Stimulated activated CD8-positive, alpha-beta memory T cell treated with anti-CD3 and anti-CD28 coated beads, Interleukin-4, amount 100 ng/mL, for 4 hours (primary cell): ENCODE measurements around the gene CTDSP2.
"Not testable (repeated sequence)": the region's sequence is repeated elsewhere in the genome, so short reads cannot be mapped to it uniquely, and the experiment has no call there.

Experiments
- DNase-seq, 2 donors: peaks; one replicate each; pipeline ENCODE4 v3.0.0-alpha.2; 2020; ENCODE audit warnings: low read depth in 2 of 2, low spot score in 1 of 2

CTDSP2 gene, protein sequence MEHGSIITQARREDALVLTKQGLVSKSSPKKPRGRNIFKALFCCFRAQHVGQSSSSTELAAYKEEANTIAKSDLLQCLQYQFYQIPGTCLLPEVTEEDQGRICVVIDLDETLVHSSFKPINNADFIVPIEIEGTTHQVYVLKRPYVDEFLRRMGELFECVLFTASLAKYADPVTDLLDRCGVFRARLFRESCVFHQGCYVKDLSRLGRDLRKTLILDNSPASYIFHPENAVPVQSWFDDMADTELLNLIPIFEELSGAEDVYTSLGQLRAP

DNA sequence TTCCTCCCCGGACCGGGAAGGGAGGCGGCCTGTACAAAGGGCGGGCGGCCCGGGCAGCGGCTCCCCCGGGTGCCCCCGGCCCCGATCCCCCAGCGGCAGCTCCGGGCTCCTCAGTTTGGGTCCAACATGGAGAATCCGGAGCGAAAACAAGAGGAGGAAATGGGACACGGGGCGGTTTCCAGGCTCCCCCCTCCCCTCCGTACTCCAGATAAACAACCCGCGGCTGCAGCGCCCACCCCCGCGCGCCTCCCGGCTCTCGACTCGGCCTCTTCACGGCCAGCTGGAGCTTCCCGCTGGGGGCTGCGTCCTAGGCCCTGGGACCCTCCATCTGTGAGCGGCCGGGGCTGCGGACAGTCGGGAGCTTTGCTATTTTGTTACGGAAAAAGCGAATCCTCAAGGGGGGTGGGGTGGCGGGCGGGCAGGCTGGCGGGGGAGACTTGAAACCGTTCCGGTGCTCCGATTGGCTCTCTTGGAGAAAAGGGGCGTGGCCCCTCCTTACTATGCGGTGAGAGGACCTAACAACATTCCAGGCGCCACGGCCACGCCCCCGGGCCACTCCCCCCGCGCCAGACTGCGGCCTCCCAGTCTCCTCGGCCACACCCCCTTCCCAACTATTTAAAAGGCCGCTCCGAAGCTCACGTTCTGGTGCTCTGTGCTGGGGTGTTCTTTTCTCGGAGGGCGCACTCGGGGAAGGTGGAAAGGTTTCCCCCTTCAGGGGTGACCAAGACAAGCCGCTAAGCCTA, at the start of gene CTDSP2:
TSS of gene CTDSP2 (minus strand) at position 153 of the 743 bp plus-strand sequence. CDS start 294 bp downstream, outside the sequence.
- DNase-seq, result peak; percentile 63 to 82

DNA sequence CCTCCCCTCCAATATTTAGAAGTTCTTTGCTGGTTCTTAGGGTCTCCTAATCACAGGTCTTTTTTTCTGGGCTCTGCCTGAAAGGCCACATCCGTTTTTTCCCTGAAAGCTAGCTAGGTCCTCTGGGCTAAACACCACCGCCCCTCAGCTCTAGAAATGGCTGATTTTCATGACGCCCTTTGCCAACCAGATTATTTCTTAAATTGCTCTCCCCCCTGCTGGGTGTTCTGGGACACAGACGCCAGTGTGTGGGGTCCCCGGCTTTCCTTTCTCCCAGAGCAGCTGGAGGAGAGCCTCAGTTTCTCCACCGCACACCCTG, 49.5 kb upstream of the CTDSP2 start:
- no peak for DNase-seq

DNA sequence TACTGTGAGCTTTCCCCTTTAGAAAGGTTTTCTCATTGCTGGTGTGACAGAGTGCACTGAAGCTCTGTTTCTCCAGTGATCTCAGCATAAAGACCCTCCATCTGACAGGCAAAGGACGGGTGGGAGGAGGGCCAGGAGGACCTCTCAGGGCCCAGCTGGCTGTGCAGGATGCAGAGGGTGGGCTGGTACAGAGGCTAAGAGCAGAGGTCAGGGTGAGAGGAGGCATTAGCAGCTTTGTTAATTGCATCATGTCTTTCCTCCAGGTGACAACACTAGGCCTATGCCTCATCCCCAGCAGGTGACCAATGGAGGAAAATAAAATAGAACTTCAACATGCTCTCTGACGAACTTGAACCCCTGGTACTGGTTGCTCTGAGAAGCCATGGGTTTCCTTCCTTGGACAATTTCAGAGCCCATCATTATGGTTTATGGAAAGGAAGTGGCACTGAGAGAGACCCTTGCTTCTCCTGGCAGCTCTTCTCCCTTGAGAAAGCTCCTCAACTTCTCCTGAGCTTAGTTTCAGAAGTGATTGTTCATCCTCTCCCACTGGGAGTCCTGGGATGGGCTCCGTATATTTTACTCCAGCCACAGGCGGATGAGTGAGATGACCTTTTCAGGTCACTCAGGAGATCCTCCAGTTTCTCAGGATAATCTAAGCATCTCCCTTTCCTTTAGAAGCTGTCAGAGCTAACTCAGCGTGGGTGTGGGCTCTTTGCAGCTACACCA, 49.0 kb upstream of the CTDSP2 start:
- DNase-seq, result no peak

DNA sequence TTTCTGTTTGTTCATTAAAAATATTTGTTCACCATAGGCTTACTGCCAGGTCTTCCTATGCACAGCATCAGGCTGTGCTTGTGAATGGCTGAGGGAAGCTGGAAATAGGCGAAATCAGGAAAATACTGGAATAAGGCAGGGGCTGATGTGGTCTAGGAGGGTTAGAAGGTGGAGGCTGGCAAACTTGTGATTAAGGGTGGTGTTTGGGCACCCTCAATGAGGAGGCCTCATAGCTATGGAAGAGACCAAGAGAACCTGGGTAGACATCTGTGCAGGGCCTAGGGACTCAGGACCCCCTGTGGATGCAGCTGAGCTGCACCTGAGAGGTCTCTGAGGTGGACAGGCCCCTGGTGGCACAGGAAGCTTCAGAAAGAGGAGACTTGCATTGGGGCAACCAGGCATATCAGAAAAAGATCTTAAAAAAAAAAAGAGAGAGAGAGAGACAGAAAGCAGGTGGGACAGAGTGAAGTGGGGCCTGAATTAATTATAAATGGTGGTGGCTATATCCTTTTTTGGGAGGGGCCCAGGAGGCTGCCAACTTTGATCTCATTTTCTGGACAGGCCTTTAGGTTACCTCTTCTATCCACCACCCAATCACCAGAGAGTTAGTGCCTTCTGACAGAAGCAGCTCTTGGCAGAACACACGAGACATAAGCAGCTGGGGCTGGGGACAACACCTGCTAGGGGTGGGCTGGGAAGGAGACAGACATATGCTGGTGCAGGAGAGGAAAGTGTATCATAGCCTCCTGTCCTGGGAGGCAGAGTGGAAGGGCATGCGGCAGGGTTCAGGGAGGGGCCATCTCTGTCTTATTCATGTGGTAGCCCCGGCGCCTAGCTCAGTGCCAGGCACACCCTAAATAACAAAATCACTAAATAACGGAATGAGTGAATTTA, 48.1 kb upstream of the CTDSP2 start:
- no peak for DNase-seq

DNA sequence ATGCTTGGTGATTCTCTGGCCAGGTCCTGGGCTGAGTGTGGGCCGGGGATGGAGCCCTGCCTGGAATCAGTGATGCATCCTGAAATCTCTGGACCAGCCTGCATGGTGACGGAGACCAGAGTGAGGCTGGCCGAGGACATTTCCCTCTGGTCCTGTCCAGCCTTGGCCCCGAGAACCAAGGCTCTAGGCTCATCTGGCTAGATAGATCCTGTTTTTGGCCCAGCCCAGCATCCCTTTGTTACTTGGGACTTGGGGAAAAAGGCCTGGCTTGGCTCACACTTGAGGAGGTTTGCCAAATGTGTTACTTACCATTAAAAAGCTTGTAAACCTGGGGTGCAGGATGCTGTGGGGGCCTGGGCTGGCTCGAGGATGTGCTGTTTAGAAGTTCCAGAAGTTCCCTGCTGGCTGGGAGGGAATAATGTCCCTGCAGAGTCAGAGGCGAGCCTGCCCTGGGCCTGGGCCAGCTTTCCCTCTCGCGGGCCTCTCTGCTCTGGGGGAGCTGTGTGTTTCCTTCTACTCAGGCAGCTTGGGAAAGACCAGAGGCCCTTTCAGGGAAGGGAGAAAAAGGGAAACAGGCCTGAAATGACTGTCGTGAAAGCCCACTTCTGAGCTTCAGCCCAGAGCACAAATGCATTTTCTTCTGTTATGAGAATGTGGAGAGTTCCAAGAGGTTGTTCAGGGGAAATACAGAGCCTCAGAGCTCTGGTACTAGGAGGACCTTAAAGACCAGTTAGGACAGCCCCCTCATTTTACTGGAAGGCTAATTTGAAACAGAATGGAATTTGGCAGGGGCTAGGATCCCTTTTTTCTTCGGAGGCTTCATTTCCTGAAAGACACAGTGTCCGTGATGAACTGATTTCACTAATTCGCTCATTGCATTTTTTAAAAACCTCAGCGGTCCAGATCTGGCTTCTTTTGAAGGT, 47.2 kb upstream of the CTDSP2 start:
- DNase-seq, result no peak

DNA sequence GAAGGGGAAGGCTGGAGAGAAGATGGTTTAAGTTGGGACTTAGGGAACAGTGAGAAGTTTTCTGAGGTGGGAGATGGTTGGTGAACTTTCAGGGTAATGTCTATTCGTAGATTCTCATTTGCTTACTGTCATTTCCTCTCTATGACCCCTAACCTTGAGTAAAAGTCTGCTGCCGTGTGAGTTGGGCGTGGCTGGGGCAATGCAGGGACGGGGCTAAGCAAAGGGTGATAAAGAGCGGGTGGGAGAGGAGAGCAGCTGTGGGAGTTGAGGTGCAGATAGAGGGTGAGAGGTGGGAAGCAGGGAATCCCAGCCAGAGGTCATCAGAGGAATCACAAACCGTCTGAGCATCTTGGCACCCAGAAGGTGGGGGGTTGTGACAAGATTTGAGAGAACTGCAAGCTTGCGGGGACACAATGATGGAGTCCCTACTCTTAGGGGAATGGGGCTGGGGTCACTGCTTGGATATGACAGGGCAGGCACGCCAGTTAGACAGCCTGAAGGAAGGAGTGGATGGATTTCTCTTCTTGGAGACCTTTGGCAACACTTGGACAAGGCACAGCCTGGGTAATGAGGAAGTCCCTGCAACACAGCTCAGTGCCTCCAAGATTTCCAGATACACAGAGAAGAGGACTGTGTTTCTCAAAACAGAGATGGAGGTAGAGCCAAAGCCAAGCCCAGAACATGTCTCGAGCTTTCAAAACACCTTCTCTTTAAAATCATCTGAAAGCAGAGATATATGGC, 45.9 kb upstream of the CTDSP2 start:
- no peak for DNase-seq

DNA sequence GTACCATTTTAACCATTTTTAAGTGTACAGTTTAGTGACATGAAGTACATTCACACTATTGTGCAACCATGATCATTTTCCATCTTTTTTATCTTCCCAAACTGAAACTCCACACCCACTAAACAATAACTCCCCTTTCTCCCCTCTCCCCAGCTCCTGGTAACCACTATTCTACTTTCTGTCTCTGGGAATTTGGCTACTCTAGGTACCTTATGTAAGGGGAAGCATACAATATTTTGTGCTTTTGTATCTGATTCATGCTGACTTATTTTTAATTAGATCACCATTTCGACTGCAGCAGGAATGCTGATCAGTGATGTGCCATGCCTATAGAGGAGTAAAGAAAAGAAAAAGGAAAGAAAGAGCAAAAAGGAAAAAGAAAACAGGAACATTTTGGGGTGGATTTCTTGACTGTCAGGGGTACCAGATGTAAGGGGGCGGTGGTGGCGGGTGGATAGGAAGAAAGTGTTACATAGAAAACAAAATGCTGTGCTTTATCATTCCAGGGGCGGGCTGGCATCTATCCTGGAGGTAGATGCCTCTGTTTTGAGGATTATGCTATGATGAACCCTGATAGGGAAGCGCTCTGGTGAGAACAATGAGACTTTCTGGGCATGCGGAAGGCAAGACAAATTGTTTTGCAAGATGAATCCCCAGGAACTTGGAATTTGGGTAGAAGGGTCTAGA, 45.2 kb upstream of the CTDSP2 start:
- no peak for DNase-seq

DNA sequence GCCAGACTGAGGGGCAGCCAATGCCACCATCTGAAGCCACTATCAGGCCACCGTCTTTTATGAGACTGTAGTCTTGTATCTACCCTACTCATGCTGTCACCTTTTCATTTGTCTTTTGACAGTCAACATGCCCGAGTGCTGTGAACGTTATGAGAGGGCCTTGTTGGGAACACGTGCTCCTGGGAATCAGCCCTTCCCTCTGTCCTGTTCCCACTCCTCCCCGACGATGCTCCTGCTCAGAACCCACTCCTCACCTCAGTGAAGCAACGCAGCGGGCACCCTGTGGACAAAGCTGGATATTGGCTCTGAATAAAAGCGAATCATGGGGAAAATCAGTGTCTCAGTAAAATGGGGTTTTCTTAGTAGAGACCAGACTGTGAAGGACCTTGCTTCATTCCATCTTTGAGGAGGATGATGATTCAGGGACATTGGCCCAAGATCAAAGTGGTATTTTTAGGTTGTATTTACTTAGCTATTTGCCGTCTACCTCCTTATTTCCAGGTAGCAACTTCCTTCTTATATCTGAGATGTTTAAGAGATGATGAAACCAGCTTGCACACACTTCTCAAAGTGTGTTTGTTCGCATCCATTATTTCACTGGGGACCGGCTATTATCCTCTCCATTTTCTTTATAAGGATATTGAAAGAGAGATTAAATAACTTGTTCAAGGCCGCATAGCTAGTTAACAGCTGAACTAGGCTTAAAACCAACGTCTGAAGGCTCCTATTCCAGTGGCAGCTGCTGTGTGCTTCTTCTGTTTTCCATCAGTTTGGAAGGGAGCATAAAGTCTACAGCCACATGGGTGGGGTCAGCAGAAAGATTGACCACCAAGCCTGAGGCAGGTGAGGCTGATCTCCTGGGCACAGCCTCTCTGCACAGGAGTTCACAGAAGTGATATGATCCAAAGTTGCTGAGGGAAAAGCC, 43.9 kb upstream of the CTDSP2 start:
- no peak for DNase-seq

DNA sequence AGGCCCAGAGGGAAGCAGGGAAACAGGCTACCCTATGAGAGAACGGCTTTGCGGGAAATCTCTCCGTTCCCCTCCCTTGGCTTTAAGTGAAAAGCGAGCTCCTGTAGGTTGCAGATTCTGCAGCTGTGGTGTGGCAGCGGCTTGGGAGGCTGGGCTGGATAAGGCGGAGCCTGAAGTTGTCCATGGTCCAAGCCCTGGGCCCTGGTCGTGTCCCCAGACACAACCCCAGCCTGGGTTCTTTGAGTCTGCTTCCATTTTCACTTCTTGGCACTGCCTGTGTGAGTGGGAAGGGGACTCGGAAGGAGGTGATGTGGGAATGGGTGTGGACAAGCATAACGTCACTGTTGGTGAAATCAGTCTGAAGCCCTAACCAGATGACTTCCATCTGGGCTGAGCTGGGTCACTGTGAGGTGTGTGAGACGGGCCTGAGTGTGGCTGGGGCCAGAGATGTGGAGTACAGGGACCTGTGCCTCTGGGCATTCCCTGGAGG, 43.0 kb upstream of the CTDSP2 start:
- no peak for DNase-seq

DNA sequence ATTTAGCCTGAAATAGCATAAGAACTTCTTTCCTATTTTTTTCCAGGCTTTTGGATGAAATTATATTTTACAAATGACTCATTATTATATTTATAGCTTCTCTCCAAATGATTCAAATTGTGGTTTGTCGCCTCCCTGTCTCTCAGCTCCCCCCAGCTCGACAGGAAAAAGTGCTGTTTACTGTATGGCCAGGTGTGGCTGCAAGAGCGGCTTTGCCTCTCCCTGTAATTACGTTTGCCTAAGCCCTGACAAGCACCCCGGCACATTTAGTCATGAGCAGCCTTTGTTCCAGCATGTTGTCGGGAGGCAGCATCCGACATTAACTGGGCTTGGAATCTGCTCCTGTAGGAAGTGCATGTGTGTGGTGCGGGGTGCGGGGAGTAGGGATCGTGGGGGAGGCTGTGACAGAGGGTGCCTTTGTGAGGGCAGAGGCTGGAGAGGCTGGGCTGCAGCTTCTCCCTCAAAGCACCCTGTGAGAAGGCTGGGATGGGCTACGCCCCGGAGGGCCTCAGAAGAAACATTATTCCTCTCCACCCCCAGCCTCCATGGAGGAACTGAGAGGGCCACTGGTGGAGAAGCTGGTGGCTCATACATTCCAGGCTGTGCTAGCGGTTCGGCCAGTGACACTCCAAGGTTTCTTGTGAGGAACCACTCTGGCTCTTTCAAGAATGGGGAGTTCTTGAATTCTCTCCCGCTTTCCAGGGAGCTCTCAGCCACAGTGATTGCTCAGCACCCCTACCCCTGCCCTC, 42.1 kb upstream of the CTDSP2 start:
- DNase-seq, result no peak

DNA sequence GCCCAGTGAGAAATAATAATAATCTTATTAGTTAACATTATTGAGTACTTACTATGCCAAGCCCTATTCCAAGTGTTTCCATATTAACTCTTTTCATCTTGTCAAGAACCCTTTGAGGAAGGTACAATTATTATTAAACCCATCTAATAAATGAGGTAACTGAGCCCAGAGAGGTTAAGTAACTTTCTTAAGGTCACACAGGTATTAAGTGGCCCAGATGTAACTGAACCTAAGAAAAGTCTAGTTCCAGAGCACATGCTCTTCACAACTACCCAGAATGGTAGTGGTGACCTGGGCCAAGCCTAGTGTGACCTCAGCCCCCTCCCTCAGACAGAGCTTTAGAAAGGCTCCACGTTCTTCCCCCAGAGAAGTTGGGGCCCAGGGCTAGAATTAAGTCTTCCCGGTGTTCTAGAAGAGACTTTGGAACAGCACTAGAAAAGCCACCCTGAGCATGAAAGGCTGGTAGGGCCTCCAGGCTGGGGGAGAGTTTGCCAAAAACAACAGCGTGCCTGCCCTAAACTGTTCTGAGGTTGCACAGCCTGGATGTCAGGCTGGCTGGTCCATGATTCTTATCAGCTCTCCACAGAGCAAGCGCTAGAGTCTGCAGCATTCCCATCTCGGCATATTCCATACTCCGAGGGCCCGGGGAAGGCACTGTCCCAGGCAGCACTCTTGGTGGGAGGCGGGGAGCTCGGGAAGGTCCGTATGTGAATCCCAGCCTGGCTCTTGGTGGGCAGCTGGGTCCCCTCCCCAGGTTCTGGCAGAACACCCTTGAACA, 41.3 kb upstream of the CTDSP2 start:
- DNase-seq, result no peak

DNA sequence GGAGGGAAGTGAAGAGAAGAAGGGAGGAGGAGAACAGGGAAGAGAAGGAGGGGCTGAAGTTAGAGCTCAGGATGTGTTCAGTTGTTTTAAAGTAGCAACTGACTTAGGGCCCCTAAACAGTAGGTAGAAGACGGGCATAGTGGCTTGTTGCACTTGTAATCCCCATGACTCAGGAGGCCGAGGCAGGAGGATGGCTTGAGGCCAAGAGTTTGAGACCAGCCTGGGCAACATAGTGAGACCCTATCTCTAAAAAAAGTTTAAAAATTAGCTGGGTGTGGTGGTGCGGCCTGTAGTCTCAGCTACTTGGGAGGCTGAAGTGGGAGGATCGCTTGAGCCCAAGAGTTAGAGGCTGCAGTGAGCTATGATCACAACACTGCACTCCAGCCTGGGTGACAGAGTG, 40.4 kb upstream of the CTDSP2 start:
- DNase-seq, result not testable (repeated sequence)

DNA sequence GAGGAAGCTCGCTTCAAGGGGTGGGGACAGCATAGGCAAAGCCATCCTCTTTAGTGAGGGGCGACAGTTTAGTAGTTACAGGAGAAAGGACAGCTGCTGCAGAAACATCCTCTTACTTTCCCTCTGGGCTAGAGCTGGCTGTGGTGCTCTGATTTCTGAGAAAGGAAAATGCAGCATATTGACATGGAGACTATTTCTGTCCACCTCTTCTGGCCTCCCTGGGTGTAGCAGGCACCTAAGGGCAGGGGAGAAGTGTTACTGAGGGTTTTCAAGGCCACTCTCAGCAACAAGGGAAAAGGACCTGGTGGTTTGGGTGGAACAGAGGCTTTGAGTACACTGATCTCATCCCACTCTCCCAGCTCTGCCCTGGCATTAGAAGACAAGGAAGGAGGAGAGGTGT, 40.0 kb upstream of the CTDSP2 start:
- no peak for DNase-seq

DNA sequence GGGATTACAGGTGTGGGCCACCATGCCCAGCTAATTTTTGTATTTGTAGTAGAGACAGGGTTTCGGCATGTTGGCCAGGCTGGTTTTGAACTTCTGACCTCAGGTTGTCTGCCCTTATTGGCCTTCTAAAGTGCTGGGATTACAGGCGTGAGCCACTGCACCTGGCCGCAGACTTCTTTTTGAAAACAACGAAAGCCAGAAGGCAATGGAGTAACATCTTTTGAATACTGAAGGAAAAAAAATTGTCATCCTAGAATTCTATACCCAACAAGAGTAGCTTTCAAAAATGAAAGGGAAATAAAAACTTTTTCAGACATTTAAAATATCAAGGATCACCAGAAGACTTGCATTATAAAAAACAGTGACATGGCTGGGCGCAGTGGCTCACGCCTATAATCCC, 38.7 kb upstream of the CTDSP2 start:
- DNase-seq, result no peak

DNA sequence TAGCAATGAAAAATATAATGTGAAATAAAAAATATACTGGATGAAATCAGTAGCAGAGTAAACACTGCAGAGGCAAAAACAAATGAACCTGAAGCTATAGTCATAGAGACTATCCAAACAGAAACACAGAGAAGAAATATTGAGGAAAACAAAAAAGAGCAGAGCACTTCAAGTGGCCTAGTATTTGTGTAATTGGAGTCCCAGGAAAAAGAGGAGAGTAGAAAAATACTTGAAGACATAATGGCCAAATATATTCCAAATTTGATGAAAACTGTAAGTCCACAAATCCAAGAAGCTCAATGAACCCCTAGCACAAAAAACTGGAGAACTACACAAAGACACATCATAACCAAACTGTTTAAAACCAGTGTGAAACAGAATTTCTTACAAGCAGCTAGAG, 37.2 kb upstream of the CTDSP2 start:
- no peak for DNase-seq

DNA sequence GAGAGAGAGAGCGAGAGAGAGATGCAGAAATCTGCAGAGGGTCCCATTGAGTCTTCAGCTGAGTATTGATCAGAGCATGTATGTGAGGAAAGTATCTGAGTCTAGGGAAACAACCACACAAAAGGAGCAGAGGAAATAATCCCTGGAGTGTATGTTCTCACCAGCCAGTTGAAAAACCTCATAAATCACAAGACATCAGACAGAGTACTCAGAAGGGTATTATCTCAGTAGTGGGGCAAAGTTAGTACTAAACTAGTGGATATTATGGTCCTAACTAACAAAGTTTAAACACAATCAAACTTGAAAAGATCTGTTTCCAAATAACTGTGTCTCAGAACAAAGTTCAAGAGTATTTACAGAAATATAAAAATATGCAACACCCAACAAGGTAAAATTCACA, 36.5 kb upstream of the CTDSP2 start:
- no peak for DNase-seq
